Measurements from ENCODE around the gene ADO. TPM values are rescaled to one million over a fixed set of nuclear protein-coding genes. Genes with fewer than 3 reads are reported as not detected.

ADO gene
- total and polyA plus RNA-seq, 10 of the 15 experiments (the other 5 are each of a cell fraction or from before 2014, with no cell fraction given) = 4.3 to 44.6 (median 18.7) TPM

DNA sequence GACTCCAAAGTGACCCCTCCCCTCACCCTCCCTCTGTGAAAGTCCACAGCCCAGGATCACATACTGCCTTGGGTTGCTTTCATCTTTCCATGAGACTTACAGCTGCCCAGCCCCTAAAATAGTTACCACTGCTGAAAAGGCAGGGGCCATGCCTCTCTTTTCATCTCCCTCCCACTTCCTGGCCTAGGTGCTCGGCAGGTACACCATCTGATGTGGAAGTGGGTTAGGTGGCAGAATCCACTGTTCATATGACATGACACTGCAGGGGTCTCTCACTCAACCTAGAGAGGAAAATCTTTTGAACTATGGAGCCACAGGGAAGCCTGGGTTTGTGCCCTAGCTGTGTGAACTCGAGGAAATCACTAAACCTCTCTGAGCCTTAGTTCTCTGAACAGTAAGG lies 38.8 kb upstream of the ADO start (continued):
- TF ChIP-seq, protein P1, sequence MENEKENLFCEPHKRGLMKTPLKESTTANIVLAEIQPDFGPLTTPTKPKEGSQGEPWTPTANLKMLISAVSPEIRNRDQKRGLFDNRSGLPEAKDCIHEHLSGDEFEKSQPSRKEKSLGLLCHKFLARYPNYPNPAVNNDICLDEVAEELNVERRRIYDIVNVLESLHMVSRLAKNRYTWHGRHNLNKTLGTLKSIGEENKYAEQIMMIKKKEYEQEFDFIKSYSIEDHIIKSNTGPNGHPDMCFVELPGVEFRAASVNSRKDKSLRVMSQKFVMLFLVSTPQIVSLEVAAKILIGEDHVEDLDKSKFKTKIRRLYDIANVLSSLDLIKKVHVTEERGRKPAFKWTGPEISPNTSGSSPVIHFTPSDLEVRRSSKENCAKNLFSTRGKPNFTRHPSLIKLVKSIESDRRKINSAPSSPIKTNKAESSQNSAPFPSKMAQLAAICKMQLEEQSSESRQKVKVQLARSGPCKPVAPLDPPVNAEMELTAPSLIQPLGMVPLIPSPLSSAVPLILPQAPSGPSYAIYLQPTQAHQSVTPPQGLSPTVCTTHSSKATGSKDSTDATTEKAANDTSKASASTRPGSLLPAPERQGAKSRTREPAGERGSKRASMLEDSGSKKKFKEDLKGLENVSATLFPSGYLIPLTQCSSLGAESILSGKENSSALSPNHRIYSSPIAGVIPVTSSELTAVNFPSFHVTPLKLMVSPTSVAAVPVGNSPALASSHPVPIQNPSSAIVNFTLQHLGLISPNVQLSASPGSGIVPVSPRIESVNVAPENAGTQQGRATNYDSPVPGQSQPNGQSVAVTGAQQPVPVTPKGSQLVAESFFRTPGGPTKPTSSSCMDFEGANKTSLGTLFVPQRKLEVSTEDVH (IDR thresholded peaks at IDR 0.05; ENCODE audit: low read depth, partially characterized antibody) = no peak
- no peak for TF ChIP-seq KAT2A (conservative IDR thresholded peaks at IDR 0.05; ENCODE audit: control insufficient read depth, low read depth, low read length)
- TF ChIP-seq EP300 (IDR thresholded peaks at IDR 0.05; ENCODE audit: borderline replicate concordance in 1 of 2, control insufficient read depth in 1 of 2, low read depth in 2 of 2, low read length in 2 of 2) = no peak
- TF ChIP-seq RELA (IDR thresholded peaks at IDR 0.05; ENCODE audit: borderline replicate concordance, partially characterized antibody) = no peak

DNA sequence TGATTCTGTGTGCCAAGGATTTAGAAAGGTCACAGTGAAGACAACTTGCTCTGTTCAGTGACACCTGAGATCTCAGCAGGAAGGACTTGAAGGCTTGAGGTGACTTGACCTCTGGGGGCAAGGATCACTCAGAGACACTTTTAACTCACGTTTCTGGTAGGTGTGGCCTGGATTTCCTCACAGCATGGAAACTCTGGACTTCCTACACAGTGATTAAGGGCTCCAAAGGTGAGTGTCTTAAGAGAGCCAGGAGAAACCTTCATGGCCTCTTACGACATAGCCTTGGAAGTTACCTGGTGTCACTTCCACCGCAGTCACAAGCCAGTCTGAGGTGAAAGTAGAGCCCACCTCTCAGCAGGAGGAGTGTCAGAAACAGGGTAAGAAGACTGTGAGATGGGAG lies 38.1 kb upstream of the ADO start:
- ChIA-PET POLR2A (interaction anchor here (1.5 kb wide), 1 partner anchor 22 kb away, joined by 4 read pairs; no protein-coding TSS in a partner anchor), RAD21 (ENCODE audit: unreplicated experiment) (interaction anchor here (1.2 kb wide), 1 partner anchor 7 kb away, joined by 3 read pairs; no protein-coding TSS in a partner anchor), CTCF (no interaction called here), SMC1A (ENCODE audit: uncharacterized antibody, unreplicated experiment) (interaction anchor here (1.7 kb wide), 1 partner anchor 12 kb away, joined by 5 read pairs; no protein-coding TSS in a partner anchor)
- no peak for TF ChIP-seq POU2F2 (IDR thresholded peaks at IDR 0.05; ENCODE audit: borderline replicate concordance, low read depth, low read length)
- TF ChIP-seq EED (IDR thresholded peaks at IDR 0.05; ENCODE audit: low read depth) = no peak
- TF ChIP-seq JUND (IDR thresholded peaks at IDR 0.05; ENCODE audit: low read depth, low read length) = no peak
- no peak for TF ChIP-seq ZNF207 (IDR thresholded peaks at IDR 0.05; ENCODE audit: borderline replicate concordance)
- TF ChIP-seq, protein P2, sequence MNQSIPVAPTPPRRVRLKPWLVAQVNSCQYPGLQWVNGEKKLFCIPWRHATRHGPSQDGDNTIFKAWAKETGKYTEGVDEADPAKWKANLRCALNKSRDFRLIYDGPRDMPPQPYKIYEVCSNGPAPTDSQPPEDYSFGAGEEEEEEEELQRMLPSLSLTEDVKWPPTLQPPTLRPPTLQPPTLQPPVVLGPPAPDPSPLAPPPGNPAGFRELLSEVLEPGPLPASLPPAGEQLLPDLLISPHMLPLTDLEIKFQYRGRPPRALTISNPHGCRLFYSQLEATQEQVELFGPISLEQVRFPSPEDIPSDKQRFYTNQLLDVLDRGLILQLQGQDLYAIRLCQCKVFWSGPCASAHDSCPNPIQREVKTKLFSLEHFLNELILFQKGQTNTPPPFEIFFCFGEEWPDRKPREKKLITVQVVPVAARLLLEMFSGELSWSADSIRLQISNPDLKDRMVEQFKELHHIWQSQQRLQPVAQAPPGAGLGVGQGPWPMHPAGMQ (IDR thresholded peaks at IDR 0.05; ENCODE audit: borderline replicate concordance) = no peak
- TF ChIP-seq MYB (IDR thresholded peaks at IDR 0.05; ENCODE audit: borderline replicate concordance, low read depth, low read length) = no peak
- TF ChIP-seq, protein P3, sequence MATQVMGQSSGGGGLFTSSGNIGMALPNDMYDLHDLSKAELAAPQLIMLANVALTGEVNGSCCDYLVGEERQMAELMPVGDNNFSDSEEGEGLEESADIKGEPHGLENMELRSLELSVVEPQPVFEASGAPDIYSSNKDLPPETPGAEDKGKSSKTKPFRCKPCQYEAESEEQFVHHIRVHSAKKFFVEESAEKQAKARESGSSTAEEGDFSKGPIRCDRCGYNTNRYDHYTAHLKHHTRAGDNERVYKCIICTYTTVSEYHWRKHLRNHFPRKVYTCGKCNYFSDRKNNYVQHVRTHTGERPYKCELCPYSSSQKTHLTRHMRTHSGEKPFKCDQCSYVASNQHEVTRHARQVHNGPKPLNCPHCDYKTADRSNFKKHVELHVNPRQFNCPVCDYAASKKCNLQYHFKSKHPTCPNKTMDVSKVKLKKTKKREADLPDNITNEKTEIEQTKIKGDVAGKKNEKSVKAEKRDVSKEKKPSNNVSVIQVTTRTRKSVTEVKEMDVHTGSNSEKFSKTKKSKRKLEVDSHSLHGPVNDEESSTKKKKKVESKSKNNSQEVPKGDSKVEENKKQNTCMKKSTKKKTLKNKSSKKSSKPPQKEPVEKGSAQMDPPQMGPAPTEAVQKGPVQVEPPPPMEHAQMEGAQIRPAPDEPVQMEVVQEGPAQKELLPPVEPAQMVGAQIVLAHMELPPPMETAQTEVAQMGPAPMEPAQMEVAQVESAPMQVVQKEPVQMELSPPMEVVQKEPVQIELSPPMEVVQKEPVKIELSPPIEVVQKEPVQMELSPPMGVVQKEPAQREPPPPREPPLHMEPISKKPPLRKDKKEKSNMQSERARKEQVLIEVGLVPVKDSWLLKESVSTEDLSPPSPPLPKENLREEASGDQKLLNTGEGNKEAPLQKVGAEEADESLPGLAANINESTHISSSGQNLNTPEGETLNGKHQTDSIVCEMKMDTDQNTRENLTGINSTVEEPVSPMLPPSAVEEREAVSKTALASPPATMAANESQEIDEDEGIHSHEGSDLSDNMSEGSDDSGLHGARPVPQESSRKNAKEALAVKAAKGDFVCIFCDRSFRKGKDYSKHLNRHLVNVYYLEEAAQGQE (IDR thresholded peaks at IDR 0.05; ENCODE audit: low read depth, low read length) = no peak
- Histone ChIP-seq H3K4me2 (ENCODE audit: control insufficient read depth, insufficient read depth) (no peak overlapping the region), H3K79me2 (ENCODE audit: control insufficient read depth, insufficient read depth, low read length) (no peaks in the 10 kb centered on the region), H3K9me3 (replicated peaks; ENCODE audit: control insufficient read depth, insufficient read depth, low read length) (no peaks in the 10 kb centered on the region), H3K27ac (ENCODE audit: control insufficient read depth, insufficient read depth) (no peak overlapping the region), H3K4me3 (no peak overlapping the region), H3K4me1 (ENCODE audit: control insufficient read depth, insufficient read depth, low read length) (peaks cover 18% of the 10 kb centered on the region), H3K9ac (ENCODE audit: control insufficient read depth, insufficient read depth, low read length) (no peak overlapping the region), H4K20me1 (ENCODE audit: control insufficient read depth, insufficient read depth) (no peaks in the 10 kb centered on the region), H3K27me3 (replicated peaks in 1 of 2; ENCODE audit: control insufficient read depth in 2 of 2, insufficient read depth in 2 of 2, low read length in 1 of 2) (no peaks in the 10 kb centered on the region), H2AFZ (ENCODE audit: control insufficient read depth, low read depth, low read length) (no peak overlapping the region; the same call in 1 of the 2 replicates), H3K36me3 (ENCODE audit: control insufficient read depth in 2 of 2, insufficient read depth in 2 of 2, low read length in 1 of 2) (no peaks in the 10 kb centered on the region)
- DNase-seq (ENCODE audit: low read depth, low spot score) (no peak), FAIRE-seq (peak; percentile 49), ATAC-seq (no peak)
- in situ Hi-C loops (cut with MboI) = no loop called here
- no TSS peak for BruUV-seq (replicated peaks)
- intact Hi-C loops (cut with micrococcal nuclease; ENCODE audit: unreplicated experiment) = no loop called here
- 63% methylated on average over 3 of the region's 3 CpGs for WGBS (ENCODE audit: insufficient coverage, insufficient replicate concordance, low lambda C conversion rate, missing lambda C conversion rate)
